ENCODE measurements around the gene LRG1. TPM values are rescaled to one million over a fixed set of nuclear protein-coding genes. Genes with fewer than 3 reads are reported as not detected.

The LRG1 gene
- total RNA-seq, 4 donors from 2014 or later = 0.56 to 2.7 (median 2.0) TPM; not detected in 1

- intact Hi-C loops (cut with DNase I) = no loop called here
- Histone ChIP-seq H3K27ac (no peak overlapping the region), H3K4me3 (replicated peaks in 1 of 3) (peak overlapping the region in 1 of 3 donors; percentile 23), H3K27me3 (peaks cover 35% of the 10 kb centered on the region), H3K4me1 (peaks cover 7 to 8% of the 10 kb centered on the region in 2 donors), H3K36me3 (no peaks in the 10 kb centered on the region), H3K9me3 (no peaks in the 10 kb centered on the region)
- 58 to 86% methylated on average over 6 to 10 of the region's 16 CpGs for WGBS, 2 donors
- no peak for DNase-seq
- TF ChIP-seq CTCF (IDR thresholded peaks at IDR 0.05) (no peak), POLR2A (IDR thresholded peaks at IDR 0.05) (no peak)
Observed at GRCh38 chr19:4582980-4583842, 43.4 kb upstream of the LRG1 start.

- Histone ChIP-seq H3K9me3 (no peaks in the 10 kb centered on the region), H3K4me3 (replicated peaks in 1 of 3) (no peak overlapping the region), H3K36me3 (no peaks in the 10 kb centered on the region), H3K27ac (no peak overlapping the region), H3K4me1 (peaks cover 7 to 8% of the 10 kb centered on the region in 2 donors), H3K27me3 (peaks cover 35% of the 10 kb centered on the region)
- WGBS, 2 donors = 21 to 29% methylated on average over 21 to 28 of the region's 57 CpGs
- TF ChIP-seq POLR2A (IDR thresholded peaks at IDR 0.05) = no peak
- no peak for TF ChIP-seq CTCF (IDR thresholded peaks at IDR 0.05)
- DNase-seq = no peak
- intact Hi-C loops (cut with DNase I) = no loop called here
Observed at GRCh38 chr19:4581666-4582553, 42.1 kb upstream of the LRG1 start.

GRCh38 chr19:4580961-4581665 lies 41.3 kb upstream of the LRG1 start:
- Histone ChIP-seq H3K27me3 (peaks cover 35% of the 10 kb centered on the region), H3K4me3 (replicated peaks in 1 of 3) (peak overlapping the region in 1 of 3 donors; percentile 17), H3K36me3 (no peaks in the 10 kb centered on the region), H3K9me3 (no peaks in the 10 kb centered on the region), H3K4me1 (peaks cover 7 to 8% of the 10 kb centered on the region in 2 donors), H3K27ac (no peak overlapping the region)
- no peak for DNase-seq
- no peak for TF ChIP-seq CTCF (IDR thresholded peaks at IDR 0.05)
- TF ChIP-seq POLR2A (IDR thresholded peaks at IDR 0.05) = no peak
- 3 to 8% methylated on average over 7 to 8 of the region's 62 CpGs for WGBS, 2 donors
- intact Hi-C loops (cut with DNase I) = no loop called here

- Histone ChIP-seq H3K27ac (no peak overlapping the region), H3K4me3 (replicated peaks in 1 of 3) (peak overlapping the region in 1 of 3 donors; percentile 14), H3K36me3 (no peaks in the 10 kb centered on the region), H3K9me3 (no peaks in the 10 kb centered on the region), H3K27me3 (peaks cover 35% of the 10 kb centered on the region), H3K4me1 (peaks cover 7 to 8% of the 10 kb centered on the region in 2 donors)
- 24 to 27% methylated on average over 9 to 15 of the region's 50 CpGs for WGBS, 2 donors
- no peak for TF ChIP-seq POLR2A (IDR thresholded peaks at IDR 0.05)
- TF ChIP-seq CTCF (IDR thresholded peaks at IDR 0.05) = no peak
- intact Hi-C loops (cut with DNase I) = no loop called here
- no peak for DNase-seq
Observed at GRCh38 chr19:4580021-4580901, 40.4 kb upstream of the LRG1 start.
